Stomach (tissue), 9 donors: ENCODE results near the gene KMT5C. TPM values are rescaled to one million over a fixed set of nuclear protein-coding genes. Genes with fewer than 3 reads are reported as not detected.

ENCODE experiments used
- DNase-seq, 2 donors: peaks; one replicate each; pipeline versions ENCODE4 v3.0.0 to v3.0.0-alpha.2; 2013 to 2019
- H3K27ac ChIP-seq, 5 donors: fragments of 200-600 bp in 4 of 5; sonication (generic) in 4 of 5; one replicate each; pipeline ENCODE4 v1.5.1; 2013 to 2019; ENCODE audit warnings: mild to moderate bottlenecking in 1 of 5, moderate library complexity in 1 of 5
- H3K27me3 ChIP-seq, 3 donors: fragments of 200-600 bp; sonication (generic); one replicate each; pipeline ENCODE4 v1.5.1; 2017 to 2019; ENCODE audit warnings: mixed run types in 1 of 3
- H3K36me3 ChIP-seq, 4 donors: fragments of 200-600 bp; sonication (generic); 1 replicate in 3 of 4; 2 replicates in 1 of 4; pipeline ENCODE4 v1.5.1; 2016 to 2019
- H3K4me1 ChIP-seq, 4 donors: fragments of 200-600 bp; sonication (generic); one replicate each; pipeline ENCODE4 v1.5.1; 2016 to 2019
- H3K4me3 ChIP-seq, 4 donors: fragments of 200-600 bp; sonication (generic) in 3 of 4; one replicate each; pipeline ENCODE4 v1.5.1; 2016 to 2019; ENCODE audit warnings: mild to moderate bottlenecking in 1 of 4
- H3K9me3 ChIP-seq, 4 donors: fragments of 200-600 bp; sonication (generic); one replicate each; pipeline ENCODE4 v1.5.1; 2016 to 2019
- EP300 ChIP-seq: sonication (generic); formaldehyde crosslinking; IDR thresholded peaks from one replicate; pipeline ENCODE4 v1.6.1; 2017; ENCODE audit warnings: antibody characterized with exemption
- POLR2A ChIP-seq, 4 donors: fragments of 450-650 bp; IDR thresholded peaks; one replicate each; pipeline ENCODE4 v1.6.1; 2016; ENCODE audit warnings: antibody characterized with exemption in 4 of 4, control low read depth in 2 of 4, mild to moderate bottlenecking in 1 of 4, moderate library complexity in 1 of 4
- POLR2AphosphoS5 ChIP-seq, 3 donors: sonication (generic); formaldehyde crosslinking; IDR thresholded peaks; one replicate each; pipeline ENCODE4 v1.6.1; 2016; ENCODE audit warnings: antibody characterized with exemption in 3 of 3
- WGBS, 5 donors: extraction: QIAGEN DNeasy Blood & Tissue Kit in 3 of 5; methylation state at CpG; one replicate each; pipeline versions ENCODE4 v1.1.5 to v1.1.7; 2013 to 2018; 5-methylcytosine and 5-hydroxymethylcytosine counted together
- intact Hi-C: fragments of 100-400 bp; cut with DNase I; formaldehyde crosslinking; loops from one replicate; pipeline ENCODE4 v1.15.1; 2023; ENCODE audit warnings: low total_unique reads
- polyA plus RNA-seq, 3 donors: library from polyadenylated mRNA; stranded (reverse); fragments of 200-250 nt; gene quantifications; one replicate each; pipeline ENCODE4 v1.2.3, GENCODE V29; 2013
- total RNA-seq, 5 donors: library from RNA; depleted of rRNA; stranded (reverse); fragments of >200 nt; gene quantifications; one replicate each; pipeline versions ENCODE4 v1.1.0 to v1.2.3, GENCODE V29; 2014 to 2016
- TF ChIP-seq, protein P1 (sequence below), 7 experiments: fragments of 450-650 bp in 4 of 7; fragments of 200-600 bp in 3 of 7; sonication (generic) in 3 of 7; IDR thresholded peaks; one replicate each; pipeline ENCODE4 v1.5.1; 2016 to 2019; ENCODE audit warnings: antibody characterized with exemption in 7 of 7, control low read depth in 2 of 7, mild to moderate bottlenecking in 1 of 7
- donor health status: healthy with polysubstance abuse.
- donor health status: Bipolar disorder and iron deficiency.
- donor health status: healthy.

Gene KMT5C
- total and polyA plus RNA-seq, 8 donors = 2.7 to 122 (median 12.2) TPM

DNA sequence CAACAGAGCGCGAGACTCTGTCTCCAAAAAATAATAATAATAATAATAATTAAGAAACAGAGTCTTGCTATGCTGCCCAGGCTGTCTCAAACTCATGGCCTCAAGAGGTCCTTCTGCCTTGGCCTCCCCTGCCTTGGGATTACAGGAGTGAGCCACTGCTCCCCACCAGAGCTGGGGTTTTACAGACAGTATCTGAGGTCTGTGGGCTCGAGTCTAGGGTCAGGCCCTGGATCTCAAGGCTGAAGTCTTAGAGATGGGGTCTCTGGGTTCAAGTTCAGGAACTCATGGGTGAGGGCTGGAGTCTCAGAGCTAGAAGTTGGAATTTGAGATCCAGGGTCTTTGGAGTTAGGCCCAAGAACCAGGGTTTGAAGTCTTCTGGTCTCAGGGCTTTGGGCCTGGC, 27.1 kb downstream of the KMT5C start:
- TF ChIP-seq POLR2AphosphoS5 (IDR thresholded peaks at IDR 0.05) (no peak), POLR2A (IDR thresholded peaks at IDR 0.05) (no peak), EP300 (no peak)
- TF ChIP-seq, protein P1, sequence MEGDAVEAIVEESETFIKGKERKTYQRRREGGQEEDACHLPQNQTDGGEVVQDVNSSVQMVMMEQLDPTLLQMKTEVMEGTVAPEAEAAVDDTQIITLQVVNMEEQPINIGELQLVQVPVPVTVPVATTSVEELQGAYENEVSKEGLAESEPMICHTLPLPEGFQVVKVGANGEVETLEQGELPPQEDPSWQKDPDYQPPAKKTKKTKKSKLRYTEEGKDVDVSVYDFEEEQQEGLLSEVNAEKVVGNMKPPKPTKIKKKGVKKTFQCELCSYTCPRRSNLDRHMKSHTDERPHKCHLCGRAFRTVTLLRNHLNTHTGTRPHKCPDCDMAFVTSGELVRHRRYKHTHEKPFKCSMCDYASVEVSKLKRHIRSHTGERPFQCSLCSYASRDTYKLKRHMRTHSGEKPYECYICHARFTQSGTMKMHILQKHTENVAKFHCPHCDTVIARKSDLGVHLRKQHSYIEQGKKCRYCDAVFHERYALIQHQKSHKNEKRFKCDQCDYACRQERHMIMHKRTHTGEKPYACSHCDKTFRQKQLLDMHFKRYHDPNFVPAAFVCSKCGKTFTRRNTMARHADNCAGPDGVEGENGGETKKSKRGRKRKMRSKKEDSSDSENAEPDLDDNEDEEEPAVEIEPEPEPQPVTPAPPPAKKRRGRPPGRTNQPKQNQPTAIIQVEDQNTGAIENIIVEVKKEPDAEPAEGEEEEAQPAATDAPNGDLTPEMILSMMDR (IDR thresholded peaks at IDR 0.05) = no peak
- Histone ChIP-seq H3K27ac (no peak overlapping the region), H3K36me3 (no peaks in the 10 kb centered on the region), H3K9me3 (no peaks in the 10 kb centered on the region), H3K27me3 (peaks cover 18 to 84% (median 43%) of the 10 kb centered on the region in 3 donors), H3K4me1 (peaks cover 16 to 20% (median 20%) of the 10 kb centered on the region in 4 donors), H3K4me3 (no peak overlapping the region)
- WGBS, 5 donors = 60 to 100% (median 73%) methylated on average over 2 to 3 of the region's 3 CpGs
- intact Hi-C loops = no loop called here
- no peak for DNase-seq

DNA sequence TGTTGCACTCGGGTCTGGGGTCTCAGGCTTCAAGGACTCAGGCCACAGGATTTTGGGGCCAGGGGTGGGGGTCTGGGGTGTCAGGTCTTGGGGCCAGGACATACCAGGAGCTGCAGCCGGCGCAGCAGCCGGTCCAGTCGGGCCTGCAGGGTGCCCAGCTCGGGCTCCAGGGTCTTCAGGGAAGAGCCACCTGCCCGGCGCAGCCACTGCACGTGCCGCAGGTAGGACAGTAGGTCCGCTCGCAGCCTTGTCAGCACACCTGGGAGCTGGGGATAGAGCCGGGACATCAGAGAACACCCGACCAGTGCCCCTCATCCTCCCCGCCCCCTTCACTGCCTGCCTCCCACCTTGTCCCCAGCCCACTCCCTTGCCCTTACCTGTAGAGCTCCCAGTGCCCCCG, 28.4 kb downstream of the KMT5C start:
- TF ChIP-seq POLR2A (IDR thresholded peaks at IDR 0.05) (no peak), EP300 (no peak), POLR2AphosphoS5 (IDR thresholded peaks at IDR 0.05) (no peak)
- TF ChIP-seq, protein P1 (IDR thresholded peaks at IDR 0.05) = no peak
- 74 to 87% (median 84%) methylated on average over 6 to 16 of the region's 16 CpGs for WGBS, 5 donors
- H3K27me3 ChIP-seq = peaks cover 18 to 84% (median 56%) of the 10 kb centered on the region in 3 donors
- H3K4me1 ChIP-seq = peaks cover 16 to 20% (median 20%) of the 10 kb centered on the region in 4 donors
- DNase-seq = no peak
- H3K27ac ChIP-seq = no peak overlapping the region
- no peaks in the 10 kb centered on the region for H3K9me3 ChIP-seq
- no peak overlapping the region for H3K4me3 ChIP-seq
- no peaks in the 10 kb centered on the region for H3K36me3 ChIP-seq
- intact Hi-C loops = no loop called here

DNA sequence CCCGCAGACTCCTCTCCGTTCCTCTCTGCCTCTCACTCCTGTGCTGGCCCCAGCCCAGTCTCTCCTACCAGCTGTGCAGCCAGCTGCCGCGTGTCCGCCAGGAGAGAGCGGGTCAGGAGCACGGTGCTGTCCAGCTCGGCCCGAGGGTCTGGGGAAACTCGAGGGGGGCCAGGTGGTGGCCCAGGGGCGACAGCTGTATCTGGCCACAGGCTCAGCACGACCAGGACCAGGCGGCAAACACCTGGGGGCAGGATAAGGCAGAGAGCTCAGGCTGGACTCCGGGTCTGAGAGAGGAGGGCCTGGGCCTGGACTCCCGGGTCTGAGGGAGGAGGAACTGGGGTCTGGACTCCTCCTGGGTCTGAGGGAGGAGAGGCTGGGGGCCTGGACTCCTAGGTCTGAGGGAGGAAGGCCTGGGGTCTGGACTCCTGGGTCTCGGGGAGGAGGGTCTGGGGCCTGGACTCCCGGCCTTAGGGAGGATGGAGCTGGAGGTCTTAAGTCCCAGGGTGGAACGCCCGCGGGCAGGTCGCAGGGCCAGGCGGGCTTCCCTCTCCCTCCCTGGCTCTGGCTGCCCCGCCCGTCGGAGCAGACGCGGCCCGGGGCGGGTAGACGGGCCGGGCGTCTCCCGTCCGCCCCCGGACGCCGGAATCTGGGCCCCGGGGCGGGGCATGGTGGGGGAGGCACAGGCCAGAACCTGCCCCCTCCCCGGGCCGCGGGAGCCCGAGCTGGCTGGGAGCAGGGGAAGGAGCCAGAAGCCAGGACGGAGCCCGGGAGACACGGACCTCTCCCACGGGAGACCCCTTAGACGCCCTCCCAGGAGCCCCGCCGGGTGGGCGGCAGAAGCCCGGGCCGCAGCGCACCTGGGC, 29.3 kb downstream of the KMT5C start:
- peaks cover 19 to 91% (median 64%) of the 10 kb centered on the region in 3 donors for H3K27me3 ChIP-seq
- peaks cover 16 to 24% (median 22%) of the 10 kb centered on the region in 4 donors for H3K4me1 ChIP-seq
- H3K27ac ChIP-seq = peak overlapping the region in 2 of 5 donors; percentile 35 to 64
- H3K9me3 ChIP-seq = no peaks in the 10 kb centered on the region
- WGBS, 5 donors = 8 to 30% (median 10%) methylated on average over 17 to 54 of the region's 54 CpGs
- peak overlapping the region; percentile 23 to 42 (median 31) for H3K4me3 ChIP-seq
- TF ChIP-seq, protein P1 (IDR thresholded peaks at IDR 0.05) = no peak
- TF ChIP-seq POLR2A (IDR thresholded peaks at IDR 0.05) (no peak), POLR2AphosphoS5 (IDR thresholded peaks at IDR 0.05) (no peak), EP300 (no peak)
- no peaks in the 10 kb centered on the region for H3K36me3 ChIP-seq
- intact Hi-C loops = no loop called here
- peak in 1 of 2 donors; percentile 78 for DNase-seq

DNA sequence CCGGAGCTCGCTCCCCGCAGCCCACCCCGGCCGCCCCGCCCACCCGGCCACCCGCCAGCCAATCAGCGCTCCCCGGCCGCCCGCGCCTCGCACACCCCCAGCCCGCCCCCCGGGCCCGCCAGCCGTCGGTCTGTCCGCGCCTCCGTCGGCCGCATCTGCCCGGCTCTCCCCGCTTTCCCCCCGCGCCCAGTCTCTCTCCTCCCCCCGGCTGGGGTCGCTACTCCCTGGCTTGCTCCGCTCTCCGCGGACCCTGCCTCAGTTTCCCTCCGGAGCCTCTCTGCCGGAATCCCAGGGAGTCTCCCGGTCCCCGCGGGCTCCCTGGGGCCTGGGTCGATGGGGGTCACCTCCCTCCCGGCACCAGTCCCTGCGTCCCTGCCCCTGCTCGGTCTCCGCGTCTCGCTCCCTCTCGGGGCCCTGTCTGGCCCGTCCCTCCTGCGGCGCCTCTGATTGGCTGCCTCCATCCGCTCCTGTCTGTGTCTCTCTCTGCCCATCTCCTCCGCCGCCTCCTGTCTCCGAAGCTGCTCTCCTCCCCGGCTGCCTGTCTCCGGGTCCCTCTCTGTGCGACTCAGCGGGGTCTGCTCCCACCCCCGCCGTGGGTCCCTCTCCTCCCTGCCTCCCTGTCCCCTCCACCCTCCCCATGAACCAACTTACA, 30.1 kb downstream of the KMT5C start:
- H3K36me3 ChIP-seq = no peaks in the 10 kb centered on the region
- peak in 1 of 2 donors; percentile 63 for DNase-seq
- intact Hi-C loops = no loop called here
- H3K9me3 ChIP-seq = no peaks in the 10 kb centered on the region
- H3K4me3 ChIP-seq = peak overlapping the region; percentile 22 to 42 (median 37)
- no peak for TF ChIP-seq POLR2A (IDR thresholded peaks at IDR 0.05)
- TF ChIP-seq, protein P1 (IDR thresholded peaks at IDR 0.05) = no peak
- TF ChIP-seq POLR2AphosphoS5 (IDR thresholded peaks at IDR 0.05) = no peak
- no peak for TF ChIP-seq EP300
- H3K27me3 ChIP-seq = peaks cover 26 to 98% (median 73%) of the 10 kb centered on the region in 3 donors
- 1 to 2% (median 2%) methylated on average over 30 to 58 of the region's 59 CpGs for WGBS, 5 donors
- H3K4me1 ChIP-seq = peaks cover 20 to 33% (median 26%) of the 10 kb centered on the region in 4 donors
- H3K27ac ChIP-seq = peak overlapping the region in 3 of 5 donors; percentile 43 to 64 (median 55)
